GM20000 (cell line): Measurements from ENCODE around the gene PAWR.

ENCODE experiments used
- DNase-seq: peaks from one replicate; pipeline ENCODE4 v3.0.0; 2012; ENCODE audit warnings: low spot score
- TF ChIP-seq, protein P1 (sequence below): IDR thresholded peaks from 2 replicates; pipeline ENCODE4 v1.5.1; 2012; ENCODE audit warnings: mild to moderate bottlenecking, control low read depth; ENCODE audit errors: extremely low read depth, missing control alignments

PAWR gene, protein sequence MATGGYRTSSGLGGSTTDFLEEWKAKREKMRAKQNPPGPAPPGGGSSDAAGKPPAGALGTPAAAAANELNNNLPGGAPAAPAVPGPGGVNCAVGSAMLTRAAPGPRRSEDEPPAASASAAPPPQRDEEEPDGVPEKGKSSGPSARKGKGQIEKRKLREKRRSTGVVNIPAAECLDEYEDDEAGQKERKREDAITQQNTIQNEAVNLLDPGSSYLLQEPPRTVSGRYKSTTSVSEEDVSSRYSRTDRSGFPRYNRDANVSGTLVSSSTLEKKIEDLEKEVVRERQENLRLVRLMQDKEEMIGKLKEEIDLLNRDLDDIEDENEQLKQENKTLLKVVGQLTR

DNA sequence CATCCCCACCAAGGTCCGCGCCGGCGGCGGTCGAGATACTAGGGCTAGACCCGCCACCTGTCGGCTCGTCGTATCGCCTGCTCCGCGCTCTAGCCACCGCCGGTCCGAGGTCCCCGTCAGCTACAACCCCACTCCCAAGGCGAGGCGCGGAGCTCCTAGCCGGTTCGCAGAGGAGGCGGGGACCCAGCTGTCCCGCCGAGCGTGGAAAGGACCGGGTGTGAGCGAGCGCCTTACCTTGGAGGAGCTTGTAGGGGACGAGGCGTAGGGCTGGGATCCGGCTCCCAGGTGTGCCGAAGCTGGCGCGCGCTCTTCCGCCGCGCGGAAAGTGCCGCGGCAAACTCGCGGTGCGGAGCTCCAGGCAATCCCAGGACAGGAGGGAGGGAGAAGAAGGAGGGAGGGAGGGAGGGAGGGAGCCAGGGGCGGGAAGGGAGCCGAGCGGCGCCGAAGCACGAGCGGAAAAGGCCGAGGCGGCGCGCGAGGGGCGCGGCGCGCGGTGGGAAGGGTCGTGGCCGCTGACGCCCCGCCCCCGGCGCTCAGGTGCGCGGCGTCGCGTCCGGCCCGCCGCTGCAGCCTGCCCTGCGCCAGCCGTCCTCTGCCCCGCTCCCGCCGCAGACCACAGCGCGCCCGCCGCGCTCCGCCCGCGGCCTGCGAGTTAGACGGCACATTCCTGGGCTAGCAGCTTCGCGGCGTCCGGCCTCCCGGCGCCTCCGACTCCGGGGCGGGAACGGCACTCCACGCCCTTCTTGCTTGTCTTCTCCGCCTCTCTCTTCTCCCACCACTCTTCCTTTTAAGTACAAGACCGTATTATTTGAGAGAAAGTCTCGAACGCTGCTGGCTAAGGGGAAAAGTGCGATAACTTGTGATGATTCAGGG lies at the start of gene PAWR:
PAWR (minus strand) TSS at position 327 of the 873 bp plus-strand sequence. CDS start 720 bp downstream, outside the sequence.
- peak; percentile 94 for DNase-seq
- TF ChIP-seq, protein P1, sequence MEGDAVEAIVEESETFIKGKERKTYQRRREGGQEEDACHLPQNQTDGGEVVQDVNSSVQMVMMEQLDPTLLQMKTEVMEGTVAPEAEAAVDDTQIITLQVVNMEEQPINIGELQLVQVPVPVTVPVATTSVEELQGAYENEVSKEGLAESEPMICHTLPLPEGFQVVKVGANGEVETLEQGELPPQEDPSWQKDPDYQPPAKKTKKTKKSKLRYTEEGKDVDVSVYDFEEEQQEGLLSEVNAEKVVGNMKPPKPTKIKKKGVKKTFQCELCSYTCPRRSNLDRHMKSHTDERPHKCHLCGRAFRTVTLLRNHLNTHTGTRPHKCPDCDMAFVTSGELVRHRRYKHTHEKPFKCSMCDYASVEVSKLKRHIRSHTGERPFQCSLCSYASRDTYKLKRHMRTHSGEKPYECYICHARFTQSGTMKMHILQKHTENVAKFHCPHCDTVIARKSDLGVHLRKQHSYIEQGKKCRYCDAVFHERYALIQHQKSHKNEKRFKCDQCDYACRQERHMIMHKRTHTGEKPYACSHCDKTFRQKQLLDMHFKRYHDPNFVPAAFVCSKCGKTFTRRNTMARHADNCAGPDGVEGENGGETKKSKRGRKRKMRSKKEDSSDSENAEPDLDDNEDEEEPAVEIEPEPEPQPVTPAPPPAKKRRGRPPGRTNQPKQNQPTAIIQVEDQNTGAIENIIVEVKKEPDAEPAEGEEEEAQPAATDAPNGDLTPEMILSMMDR: peak; percentile 28

DNA sequence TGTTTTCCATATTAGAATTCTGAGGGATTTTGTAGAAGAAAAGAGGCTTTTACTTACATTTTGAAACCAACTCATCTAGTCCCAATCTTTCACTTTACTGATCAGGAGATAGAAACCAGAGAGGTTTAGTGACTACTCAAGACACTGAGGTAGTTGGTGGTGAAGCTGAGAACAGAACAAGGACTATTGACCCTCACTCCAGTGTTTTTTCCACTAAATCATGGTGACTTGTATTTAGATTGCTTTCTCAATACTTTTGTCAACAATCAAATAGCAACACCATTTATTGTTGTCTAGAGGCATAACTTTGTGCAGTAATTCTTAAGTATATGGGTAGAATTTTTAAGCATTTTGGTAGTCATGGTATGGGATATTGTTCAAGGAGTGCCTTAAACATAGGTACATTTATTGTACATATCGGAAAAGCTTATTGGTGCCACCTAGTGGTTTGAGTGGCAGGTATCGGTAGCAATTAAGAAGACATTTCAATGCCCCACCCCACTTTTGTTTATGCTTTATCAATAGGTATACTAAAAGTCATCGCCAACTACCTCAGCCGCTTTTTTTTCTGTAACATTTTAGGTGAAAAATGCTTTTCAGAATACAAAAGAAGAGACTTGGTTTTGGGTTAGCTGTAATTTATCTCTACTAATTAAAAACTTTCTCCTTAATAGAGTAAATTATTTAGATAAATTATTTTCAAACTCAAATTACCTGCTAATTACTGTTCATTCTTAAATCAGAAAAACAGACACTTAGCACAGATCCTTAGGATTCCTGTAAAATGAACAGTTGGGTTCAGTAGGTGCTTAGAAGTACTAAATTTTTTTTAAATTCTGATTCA lies 47.3 kb upstream of the PAWR start:
- DNase-seq: peak; percentile 57
- TF ChIP-seq, protein P1: peak; percentile 45

DNA sequence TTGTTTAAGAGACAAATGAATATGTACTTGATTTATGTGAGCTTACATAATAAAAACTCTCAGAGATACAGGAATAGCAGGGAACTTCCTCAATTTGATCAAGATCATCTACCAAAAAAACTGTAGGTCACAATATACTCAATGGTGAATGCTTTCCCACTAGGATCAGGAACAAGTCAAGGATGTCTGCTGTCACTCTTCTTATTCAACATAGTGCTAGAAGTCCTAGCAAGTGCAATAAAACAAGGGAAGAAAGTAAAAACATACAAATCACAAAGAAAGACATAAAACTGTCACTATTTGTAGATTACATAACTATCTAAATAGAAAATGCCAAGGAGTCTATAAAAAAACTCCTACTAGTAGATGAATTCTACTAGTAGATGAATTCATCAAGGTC lies 41.9 kb upstream of the PAWR start:
- TF ChIP-seq, protein P1: no peak
- no peak for DNase-seq

DNA sequence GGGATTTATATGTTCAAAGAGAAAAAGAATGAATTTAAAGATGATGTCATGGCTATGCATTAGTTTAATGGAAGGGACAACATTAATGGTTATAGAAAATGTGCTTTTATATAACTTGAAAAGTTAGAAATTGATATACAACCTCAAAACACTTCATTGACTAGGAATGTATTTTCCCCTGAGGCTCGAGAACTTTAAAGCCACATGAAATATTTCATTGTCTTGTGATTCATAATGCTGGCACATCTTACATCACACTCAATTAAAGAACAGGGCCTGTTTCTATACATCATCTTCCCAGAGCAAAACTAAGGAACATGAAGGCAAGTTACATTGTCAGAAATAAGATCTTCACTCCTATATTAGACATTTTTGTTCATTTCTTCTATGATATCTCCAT lies 35.2 kb upstream of the PAWR start:
- no peak for DNase-seq
- TF ChIP-seq, protein P1: no peak

DNA sequence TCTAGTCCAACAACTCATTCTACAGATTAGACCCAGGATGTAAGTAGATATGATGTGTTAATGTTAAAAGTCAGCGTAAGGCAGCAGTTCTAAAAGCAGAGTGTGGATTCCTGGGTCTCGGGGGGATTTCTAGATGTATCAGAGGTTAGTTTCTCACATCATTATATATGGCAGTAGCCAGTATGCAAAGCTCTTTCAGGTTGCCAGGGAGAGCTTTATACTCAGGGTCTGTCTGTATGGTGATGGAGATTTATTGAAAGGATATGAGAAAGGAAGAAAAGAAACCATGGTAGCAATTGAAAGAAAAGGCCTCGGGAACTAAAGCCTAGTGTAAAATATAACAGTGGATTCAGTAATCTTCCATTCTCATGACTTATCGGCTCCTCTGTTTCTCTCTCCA lies 26.2 kb upstream of the PAWR start:
- no peak for DNase-seq
- TF ChIP-seq, protein P1: no peak

DNA sequence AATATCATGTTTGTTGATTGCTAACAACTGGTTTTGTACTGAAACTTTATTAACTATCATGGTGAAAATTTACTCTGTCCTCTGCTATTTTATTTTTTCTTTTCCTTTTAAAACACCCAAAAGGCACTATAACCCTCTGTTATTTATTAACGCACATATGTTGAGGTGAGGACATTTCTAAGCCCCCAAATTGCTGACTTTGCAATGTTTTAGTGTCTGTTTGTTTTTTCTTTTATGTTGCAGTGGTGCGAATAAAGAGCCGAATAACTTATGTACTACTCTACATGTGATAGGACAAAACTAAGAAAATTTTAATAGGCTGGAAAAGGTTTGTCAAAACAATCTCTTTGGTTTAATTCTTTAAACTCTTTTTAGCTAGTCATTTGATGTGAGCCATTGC lies 24.5 kb upstream of the PAWR start:
- TF ChIP-seq, protein P1: no peak
- DNase-seq: no peak
